ENCODE results near the gene ZFPM1. TPM values are rescaled to one million over a fixed set of nuclear protein-coding genes. Genes with fewer than 3 reads are reported as not detected.

Gene ZFPM1
- total RNA-seq, 4 donors from 2014 or later: 0.40 to 1.4 (median 0.59) TPM

DNA sequence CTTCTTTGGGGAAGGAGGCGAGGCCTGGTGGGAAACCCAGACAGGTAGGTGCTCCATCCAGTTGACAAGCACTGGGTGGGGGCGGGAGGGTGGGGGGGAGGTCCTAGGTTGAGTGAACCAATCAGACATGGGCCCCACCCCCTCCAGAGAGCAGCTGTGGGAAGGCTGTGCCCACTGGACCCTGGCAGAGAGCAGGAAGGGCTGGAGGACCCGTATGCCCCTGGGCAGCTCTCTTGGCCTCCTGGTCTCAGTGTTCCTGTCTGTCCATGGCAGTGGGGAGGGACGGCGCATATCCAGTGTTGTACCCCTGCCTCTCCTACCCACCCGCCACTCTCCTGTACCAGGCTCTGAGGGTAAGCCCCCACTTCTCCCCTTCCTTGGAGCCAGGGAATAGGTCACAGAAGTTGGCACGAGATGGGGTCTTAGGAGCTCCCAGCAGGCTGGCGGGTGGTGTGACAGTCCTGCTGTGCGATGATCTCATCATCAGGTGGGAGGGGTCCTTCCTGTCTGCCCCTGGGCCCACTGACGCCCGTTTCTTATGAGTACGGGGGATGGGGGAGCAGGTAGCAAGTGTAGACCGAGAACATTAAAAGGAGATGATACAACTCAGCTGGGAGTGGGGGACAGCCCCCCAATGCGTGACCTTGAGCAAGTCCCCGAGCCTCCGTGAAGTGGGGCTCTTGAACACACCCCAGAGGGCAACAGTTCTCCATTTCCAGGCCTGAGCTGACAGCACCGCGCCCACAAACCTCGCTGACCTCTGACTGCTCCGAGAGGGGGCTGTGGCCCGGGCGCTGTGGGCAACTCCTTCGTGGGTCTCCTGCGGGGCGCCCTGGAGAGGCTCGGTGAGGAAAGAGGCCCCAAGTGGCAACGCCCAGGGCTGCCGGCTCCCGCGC, 1.2 kb upstream of the ZFPM1 start:
- peak overlapping the region in 3 of 4 donors; percentile 72 to 81 (median 80) for H3K27ac ChIP-seq
- peaks cover 0 to 43% (median 29%) of the 10 kb centered on the region in 3 donors for H3K4me1 ChIP-seq
- H3K36me3 ChIP-seq: no peaks in the 10 kb centered on the region
- ATAC-seq: no peak
- TF ChIP-seq POLR2A (IDR thresholded peaks at IDR 0.05) (no peak), POLR2AphosphoS5 (IDR thresholded peaks at IDR 0.05) (no peak), EP300 (IDR thresholded peaks at IDR 0.05) (no peak)
- TF ChIP-seq, protein P1, sequence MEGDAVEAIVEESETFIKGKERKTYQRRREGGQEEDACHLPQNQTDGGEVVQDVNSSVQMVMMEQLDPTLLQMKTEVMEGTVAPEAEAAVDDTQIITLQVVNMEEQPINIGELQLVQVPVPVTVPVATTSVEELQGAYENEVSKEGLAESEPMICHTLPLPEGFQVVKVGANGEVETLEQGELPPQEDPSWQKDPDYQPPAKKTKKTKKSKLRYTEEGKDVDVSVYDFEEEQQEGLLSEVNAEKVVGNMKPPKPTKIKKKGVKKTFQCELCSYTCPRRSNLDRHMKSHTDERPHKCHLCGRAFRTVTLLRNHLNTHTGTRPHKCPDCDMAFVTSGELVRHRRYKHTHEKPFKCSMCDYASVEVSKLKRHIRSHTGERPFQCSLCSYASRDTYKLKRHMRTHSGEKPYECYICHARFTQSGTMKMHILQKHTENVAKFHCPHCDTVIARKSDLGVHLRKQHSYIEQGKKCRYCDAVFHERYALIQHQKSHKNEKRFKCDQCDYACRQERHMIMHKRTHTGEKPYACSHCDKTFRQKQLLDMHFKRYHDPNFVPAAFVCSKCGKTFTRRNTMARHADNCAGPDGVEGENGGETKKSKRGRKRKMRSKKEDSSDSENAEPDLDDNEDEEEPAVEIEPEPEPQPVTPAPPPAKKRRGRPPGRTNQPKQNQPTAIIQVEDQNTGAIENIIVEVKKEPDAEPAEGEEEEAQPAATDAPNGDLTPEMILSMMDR (IDR thresholded peaks at IDR 0.05): no peak
- H3K4me3 ChIP-seq: peak overlapping the region in 1 of 2 donors; percentile 61
- WGBS, 2 donors (ENCODE audit: low coverage in 1 of 2): 60 to 79% methylated on average over 2 to 5 of the region's 30 CpGs
- H3K27me3 ChIP-seq: peaks cover 31% of the 10 kb centered on the region
- H3K9me3 ChIP-seq: no peaks in the 10 kb centered on the region

DNA sequence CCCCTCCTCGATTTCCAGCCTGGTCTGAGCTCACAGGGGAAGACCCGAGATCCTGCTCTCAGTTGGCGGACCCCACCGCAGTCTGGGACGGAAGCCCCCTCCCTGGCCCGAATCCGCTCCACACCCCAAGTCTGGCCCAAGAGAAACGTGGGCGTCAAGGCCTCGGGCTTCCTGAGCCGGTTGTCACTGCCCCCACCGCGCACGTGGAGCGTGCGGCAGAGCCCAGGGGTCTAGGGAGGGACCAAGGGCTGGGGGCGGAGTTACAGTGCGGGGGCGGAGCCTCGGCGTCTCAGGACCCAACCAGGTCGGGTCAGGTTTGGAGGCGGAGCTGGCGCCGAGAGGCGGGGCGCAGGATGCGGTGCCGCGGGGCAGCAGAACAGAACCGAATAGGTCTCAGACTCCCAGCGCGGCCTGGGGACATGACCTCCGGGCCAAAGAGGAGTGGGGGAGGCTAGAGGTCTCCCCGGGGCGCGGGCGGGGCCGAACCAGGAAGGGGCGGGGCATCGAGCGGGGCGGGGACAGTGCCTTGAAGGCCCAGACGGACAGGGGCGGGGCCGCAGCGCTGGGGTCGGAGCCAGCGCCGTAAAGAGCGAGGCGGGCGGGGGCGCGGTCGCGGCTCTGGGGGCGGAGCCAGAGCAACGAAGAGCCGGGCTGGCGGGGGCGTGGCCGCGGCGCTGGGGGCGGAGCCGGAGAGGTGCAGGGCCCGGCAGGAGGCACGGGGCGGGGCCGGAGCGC, 431 bp upstream of the ZFPM1 start:
- no peaks in the 10 kb centered on the region for H3K9me3 ChIP-seq
- WGBS, 2 donors (ENCODE audit: low coverage in 1 of 2): no CpG with 5 or more reads among the region's 72 CpGs
- H3K4me1 ChIP-seq: peaks cover 0 to 43% (median 29%) of the 10 kb centered on the region in 3 donors
- H3K36me3 ChIP-seq: no peaks in the 10 kb centered on the region
- peak overlapping the region in 3 of 4 donors; percentile 72 to 81 (median 80) for H3K27ac ChIP-seq
- peaks cover 39% of the 10 kb centered on the region for H3K27me3 ChIP-seq
- H3K4me3 ChIP-seq: peak overlapping the region; percentile 34 to 61
- TF ChIP-seq POLR2AphosphoS5 (IDR thresholded peaks at IDR 0.05) (no peak), EP300 (IDR thresholded peaks at IDR 0.05) (no peak)
- TF ChIP-seq, protein P1 (IDR thresholded peaks at IDR 0.05): no peak
- peak; percentile 94 for ATAC-seq

DNA sequence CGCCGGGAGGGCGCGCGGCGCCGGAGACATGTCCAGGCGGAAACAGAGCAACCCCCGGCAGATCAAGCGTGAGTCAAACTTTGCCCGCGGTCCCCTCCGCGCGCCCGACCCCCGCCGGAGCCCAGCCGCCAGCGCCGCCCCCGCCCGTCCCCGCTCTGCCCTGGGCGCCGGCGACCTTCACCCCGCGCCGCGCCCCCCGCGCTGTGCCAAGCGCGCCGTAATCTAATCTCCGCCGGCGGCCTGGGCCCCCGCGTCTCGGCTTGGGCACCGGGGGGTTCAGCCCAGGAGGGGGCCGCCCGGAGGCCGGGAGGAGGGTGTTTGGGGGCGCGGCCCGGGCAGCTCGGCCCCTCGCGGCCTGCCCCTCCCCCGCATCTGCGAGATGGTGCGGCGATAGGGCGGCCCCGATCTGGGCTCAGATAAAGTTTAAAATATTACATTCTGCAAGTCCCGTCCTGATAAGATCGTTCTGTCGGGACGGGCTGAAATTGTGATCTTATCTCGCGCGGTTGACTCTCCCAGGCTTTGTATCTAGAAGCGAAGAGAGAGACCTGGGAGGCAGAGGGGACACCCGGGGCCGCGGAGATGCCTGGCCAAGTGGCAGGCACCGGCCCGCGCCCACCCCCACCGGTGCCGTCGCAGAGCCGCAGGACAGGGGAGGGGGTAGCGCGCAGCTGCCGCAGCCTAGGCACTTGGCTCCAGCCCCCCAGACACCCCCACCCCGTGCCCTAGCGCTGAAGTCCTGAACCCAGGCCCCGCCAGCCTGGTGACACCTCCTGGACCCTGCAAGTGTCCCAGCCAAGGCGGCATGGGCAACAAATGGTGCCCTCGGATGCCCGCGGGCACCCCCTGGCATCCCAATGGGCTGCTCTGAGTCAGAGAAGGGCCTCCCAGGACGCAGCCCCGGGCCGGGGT, 787 bp downstream of the ZFPM1 start:
- Histone ChIP-seq H3K4me3 (peak overlapping the region; percentile 29 to 61), H3K9me3 (no peaks in the 10 kb centered on the region), H3K4me1 (peaks cover 0 to 43% (median 29%) of the 10 kb centered on the region in 3 donors), H3K36me3 (no peaks in the 10 kb centered on the region), H3K27me3 (peaks cover 51% of the 10 kb centered on the region), H3K27ac (peak overlapping the region in 2 of 4 donors; percentile 24 to 68)
- no CpG with 5 or more reads among the region's 89 CpGs for WGBS, 2 donors (ENCODE audit: low coverage in 1 of 2)
- ATAC-seq: no peak
- TF ChIP-seq, protein P1 (IDR thresholded peaks at IDR 0.05): no peak
- TF ChIP-seq POLR2A (IDR thresholded peaks at IDR 0.05) (no peak), EP300 (IDR thresholded peaks at IDR 0.05) (no peak), POLR2AphosphoS5 (IDR thresholded peaks at IDR 0.05) (no peak)

DNA sequence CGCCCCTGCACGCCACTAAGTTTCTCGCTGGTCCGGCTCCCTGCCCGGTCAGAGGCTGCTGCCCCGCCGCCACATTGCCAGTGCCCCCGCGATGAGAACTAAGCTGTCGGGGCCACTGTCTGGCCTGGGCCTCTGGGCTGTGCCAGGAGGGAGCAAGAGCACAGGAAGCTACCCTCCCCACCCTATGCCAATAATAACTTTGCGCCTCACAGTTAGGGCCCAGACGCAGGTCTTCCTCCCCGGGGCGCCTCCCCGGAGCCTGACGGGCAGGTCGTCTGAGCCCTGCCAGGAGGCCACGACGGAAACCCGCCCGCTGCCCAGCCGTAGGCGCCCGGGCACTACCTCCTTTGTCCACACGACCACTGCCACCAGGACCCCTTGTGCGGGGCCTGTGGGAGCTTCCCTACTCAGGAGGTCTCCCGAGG, 1.5 kb downstream of the ZFPM1 start:
- H3K27ac ChIP-seq: peak overlapping the region in 2 of 4 donors; percentile 24 to 68

More for the DNA sequence above, 1.5 kb downstream of the ZFPM1 start:
- Histone ChIP-seq H3K4me3 (peak overlapping the region; percentile 25 to 61), H3K36me3 (no peaks in the 10 kb centered on the region), H3K9me3 (no peaks in the 10 kb centered on the region), H3K4me1 (peaks cover 0 to 43% (median 29%) of the 10 kb centered on the region in 3 donors), H3K27me3 (peaks cover 55% of the 10 kb centered on the region)
- ATAC-seq: no peak
- 19% methylated on average over 3 of the region's 27 CpGs; no CpG with 5 or more reads in 1 of the 2 donors for WGBS, 2 donors (ENCODE audit: low coverage in 1 of 2)
- TF ChIP-seq, protein P1 (IDR thresholded peaks at IDR 0.05): no peak
- no peak for TF ChIP-seq POLR2A (IDR thresholded peaks at IDR 0.05)
